Stimulated activated CD8-positive, alpha-beta memory T cell treated with anti-CD3 and anti-CD28 coated beads, Interleukin-12 subunit alpha, Interleukin-12 subunit beta, amount 100 ng/mL, for 4 hours (primary cell): ENCODE results near the gene EPHX1.
A peak's percentile ranks its signal among the peaks of the same experiment; 100 is the strongest.
"Not testable (repeated sequence)": the region's sequence is repeated elsewhere in the genome, so short reads cannot be mapped to it uniquely, and the experiment has no call there.

Source experiments
- DNase-seq: peaks from one replicate; pipeline ENCODE4 v3.0.0-alpha.2; 2020; ENCODE audit warnings: low read depth

Gene EPHX1

GRCh38 chr1:225809842-225810578 lies at the start of gene EPHX1:
TSS of gene EPHX1 (plus strand) at chr1:225810124. CDS start at chr1:225828730, 18,606 bp downstream.
- DNase-seq, result peak; percentile 50

- no peak for DNase-seq
Observed at GRCh38 chr1:225760531-225760930, 49.4 kb upstream of the EPHX1 start.

GRCh38 chr1:225761395-225761794 lies 48.5 kb upstream of the EPHX1 start:
- not testable (repeated sequence) for DNase-seq

DNA sequence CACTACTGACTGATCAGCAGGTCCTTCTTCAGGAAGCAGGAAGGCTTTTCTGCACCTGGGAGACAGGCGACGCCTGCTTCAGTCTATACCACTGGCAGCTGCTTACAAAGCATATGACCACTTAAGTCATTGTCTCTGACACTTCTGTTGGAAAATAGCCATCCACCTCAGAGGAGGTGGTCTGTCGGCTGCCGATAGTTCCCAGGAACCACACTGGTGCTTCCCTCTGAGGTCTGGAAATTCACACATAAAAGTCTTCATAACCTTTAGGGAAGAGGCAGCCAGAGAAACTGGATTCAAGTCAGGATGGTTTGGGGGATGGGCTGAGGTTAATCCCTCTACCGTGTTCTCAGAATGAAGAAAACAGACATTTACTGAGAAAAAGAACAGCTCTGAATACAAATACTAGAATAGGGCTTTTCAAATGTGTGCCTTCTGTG lies 47.9 kb upstream of the EPHX1 start:
- no peak for DNase-seq

DNA sequence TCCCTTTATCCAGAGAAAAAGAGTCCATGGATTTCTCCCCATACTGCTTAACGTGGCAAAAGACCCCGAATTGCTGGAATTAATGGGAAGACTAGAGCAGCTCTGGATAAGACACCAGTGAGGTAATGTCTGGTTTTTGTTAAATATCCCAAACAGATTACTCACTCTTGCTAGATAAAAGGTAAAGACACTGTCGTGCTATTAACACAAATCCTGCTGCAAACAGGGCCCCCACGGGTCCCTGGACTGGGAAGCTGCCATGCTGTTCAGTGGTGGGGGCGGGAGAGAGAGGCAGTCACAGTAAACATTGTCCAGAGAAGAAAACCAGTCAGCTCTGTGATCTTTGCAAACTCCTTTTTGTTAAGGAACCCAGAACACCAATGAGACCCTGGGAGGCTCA lies 47.5 kb upstream of the EPHX1 start:
- DNase-seq, result no peak

DNA sequence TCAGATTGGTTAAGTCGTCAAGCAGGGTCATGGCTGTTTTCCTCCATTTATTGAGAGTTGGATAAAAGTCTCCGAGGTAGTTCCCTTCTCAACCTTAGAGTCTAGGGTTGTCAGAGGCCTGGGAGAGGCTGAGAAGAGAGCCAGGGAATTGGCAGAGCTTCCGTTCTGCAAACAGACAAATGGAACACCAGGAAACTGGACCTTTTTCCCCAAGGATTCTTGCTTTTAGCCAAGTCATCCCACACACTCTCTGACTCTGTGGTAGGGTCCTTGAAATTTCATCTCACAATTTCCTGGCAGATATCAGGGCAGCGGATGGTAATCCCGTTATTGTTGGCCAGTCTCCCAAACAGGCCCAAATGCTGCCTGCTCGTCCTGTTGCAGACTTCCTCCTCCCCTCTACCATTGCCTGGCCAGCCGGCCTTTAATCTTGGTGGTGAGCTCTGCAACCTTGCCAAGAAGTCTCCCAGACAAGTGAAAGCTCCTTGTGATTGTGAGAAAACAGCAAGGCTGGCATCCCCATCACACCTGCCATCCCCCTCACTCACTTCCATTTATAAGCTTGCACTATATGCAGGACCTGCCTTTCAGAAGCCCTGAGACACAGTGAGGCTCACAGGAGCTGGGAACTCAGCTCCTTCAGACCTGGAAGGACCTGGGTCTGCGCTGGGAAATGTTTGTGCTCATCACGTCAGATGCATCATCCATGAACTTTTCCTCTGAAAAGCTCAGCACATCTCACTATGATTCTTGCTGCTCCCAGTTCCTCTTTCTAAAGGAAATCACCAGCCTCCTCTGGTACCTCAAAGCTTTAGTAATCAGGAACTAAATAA lies 46.0 kb upstream of the EPHX1 start:
- no peak for DNase-seq

- no peak for DNase-seq
Observed at GRCh38 chr1:225765982-225766674, 43.8 kb upstream of the EPHX1 start.

DNA sequence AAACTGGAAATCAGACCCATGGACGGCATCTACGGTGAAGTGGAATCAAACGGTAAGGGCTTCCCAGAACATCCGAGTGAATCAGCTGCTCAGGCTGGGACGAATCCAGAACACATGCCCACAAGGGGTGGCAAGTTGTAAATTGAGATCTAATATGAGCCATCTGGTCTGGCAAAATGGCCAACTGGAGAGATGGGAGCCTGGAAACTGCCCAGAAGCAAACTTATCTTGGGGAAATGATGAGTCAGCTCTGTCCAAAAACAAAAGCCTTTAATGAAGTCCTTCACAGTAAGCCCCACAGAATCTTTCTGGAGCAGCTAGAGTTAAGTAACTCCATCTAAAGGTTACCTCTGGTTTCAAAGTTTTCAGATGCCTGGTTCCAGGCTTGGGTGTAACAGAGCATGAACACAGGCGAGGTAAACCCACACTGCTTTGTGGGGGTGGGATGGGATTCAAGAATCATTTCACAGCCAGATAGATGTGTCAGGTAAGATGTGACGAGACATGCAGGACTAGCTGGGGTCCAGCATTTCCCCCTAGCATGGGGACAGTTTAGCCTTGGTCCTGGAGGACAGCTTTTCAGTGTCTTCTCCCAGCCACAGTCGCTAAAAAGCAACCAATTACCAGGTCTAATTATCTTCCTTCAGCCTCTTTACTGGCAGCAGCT lies 42.8 kb upstream of the EPHX1 start:
- DNase-seq, result no peak

- DNase-seq, result no peak
Observed at GRCh38 chr1:225767634-225768540, 42.0 kb upstream of the EPHX1 start.

- DNase-seq, result no peak
Observed at GRCh38 chr1:225768662-225769426, 41.1 kb upstream of the EPHX1 start.

DNA sequence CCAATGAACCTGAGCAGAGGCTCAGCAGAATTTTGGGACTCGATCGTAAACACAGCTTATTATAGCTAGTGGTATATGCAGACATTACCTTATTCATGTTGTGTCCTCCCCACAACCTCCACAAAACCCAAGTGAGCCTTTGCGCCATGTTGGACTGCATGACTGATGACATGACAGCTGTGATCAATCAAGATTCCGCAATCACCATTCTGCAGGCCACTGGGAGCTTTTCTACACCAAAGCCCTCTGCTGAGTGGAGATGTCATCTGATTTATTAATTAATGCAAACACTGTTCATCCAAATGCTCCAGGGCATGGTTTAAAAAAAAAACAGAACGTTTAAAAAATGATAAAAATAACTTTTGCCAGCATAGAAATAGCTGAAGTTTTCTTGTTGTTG lies 40.2 kb upstream of the EPHX1 start:
- no peak for DNase-seq

DNA sequence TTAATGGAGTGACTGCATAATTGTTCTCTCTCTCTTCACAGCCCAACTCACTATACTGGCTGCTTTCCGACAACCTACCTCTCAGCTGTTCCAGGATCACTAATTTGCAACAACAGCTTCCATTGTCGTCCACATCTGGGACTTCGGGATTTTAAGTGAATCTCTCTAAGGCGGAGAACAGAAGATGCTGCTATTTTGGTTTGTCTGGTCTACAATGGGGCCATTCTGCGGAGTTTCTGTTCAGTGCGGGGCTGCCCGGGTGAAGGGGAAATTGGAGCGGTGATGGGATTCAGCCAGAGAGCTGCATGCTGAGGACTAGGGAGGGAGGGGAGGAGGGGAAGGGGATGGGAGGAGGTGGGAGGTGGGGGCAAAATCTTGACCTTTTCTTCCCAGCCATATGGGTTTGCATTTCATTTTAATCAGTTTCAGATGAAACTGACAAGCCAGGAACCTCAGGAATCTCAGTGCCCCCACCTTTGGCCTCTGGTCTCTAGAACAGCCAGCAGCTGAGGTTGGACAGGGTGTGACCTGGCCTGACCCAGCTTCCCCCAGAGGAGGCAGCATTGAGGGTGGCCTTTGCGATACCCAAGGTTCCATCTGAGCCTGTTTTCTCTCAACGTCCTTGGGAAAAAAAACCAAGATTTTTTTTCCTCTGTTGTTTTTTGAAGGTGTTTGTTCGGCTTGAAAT lies 39.2 kb upstream of the EPHX1 start:
- no peak for DNase-seq

DNA sequence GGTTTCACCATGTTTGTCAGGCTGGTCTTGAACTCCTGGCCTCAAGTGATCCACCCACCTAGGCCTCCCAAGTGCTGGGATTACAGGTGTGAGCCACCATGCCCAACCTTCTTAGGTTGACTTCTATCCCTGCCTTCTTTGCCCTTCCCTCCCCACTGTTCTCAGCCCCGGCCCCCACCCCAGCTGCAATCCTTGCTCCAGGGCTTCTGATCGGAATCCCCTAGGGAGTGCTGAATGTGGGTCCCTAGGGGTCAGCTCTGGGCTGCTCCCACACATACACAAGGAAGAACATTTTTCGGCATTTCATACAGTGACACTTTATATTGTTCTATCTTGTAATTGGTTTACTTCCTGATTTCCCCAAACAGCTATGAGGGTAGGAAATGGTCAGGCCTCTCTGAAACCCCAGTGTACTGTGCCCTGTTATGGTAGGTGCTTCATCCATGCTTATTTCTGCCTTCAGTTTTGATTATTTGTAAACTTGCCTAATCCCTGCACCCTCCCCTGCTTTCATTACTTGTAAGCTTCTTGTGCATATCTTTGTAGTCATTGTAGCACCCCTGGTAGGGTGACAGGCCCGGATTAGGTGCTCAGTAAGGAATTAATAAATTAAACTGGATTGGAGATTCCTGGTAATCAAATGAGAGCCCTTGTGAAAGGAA lies 38.1 kb upstream of the EPHX1 start:
- no peak for DNase-seq

DNA sequence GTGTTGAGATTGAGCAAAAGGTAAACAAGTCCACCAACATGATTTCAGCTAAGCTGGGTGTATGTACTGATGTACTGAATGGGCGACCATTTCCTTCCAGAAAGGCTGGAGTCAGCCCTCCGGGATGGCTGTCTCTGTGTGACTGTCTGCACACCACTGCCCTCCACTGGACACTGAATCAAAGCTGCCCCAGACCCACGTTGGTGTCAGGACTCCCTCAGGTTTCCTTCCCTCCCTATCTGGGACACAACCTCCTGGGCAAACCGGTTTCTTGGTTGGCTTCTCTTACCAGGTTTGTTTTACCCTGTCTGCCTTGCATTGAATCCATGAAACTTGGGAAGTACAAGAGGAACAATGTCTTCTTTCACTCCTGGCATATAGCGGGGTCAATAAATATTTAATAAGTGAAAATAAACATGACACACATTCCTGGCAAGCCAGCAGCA lies 37.6 kb upstream of the EPHX1 start:
- DNase-seq, result no peak

GRCh38 chr1:225772848-225773247 lies 37.1 kb upstream of the EPHX1 start:
- no peak for DNase-seq

DNA sequence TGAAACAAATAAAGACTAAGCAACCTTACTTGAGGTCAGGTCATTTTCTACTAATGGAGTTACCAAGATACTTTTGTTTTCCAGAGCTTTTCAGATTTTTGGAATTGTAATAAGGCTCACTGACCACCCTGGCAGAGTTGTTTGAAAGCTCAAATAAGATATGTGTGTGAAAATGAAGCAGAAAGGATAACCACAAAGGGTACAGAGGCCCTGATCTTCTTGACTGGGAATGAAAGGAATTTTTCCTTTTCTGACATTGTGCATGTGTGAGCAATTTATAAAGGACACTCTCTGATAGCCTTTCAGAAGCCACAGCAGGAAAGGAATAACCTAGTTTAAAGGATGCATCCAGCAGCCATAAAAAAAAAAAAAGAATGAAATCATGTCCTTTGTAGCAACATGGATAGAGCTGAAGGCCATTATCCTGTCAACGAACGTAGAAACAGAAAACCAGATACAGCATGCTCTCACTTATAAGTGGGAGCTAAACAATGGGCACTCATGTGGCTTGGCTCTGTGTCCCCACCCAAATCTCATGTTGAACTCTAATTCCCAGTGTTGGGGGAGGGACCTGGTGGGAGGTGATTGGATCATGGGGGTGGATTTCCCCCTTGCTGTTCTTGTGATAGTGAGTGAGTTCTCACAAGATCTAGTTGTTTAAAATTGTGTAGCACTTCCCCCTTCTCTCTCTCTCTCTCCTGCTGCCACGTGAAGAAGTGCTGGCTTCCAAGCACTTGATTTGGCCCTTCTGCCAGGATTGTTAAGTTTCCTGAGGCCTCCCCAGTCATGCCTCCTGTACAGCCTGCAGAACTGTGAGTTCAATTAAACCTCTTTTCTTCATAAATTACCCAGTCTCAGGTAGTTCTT lies 35.4 kb upstream of the EPHX1 start:
- DNase-seq, result no peak

GRCh38 chr1:225776294-225776693 lies 33.6 kb upstream of the EPHX1 start:
- DNase-seq, result no peak

DNA sequence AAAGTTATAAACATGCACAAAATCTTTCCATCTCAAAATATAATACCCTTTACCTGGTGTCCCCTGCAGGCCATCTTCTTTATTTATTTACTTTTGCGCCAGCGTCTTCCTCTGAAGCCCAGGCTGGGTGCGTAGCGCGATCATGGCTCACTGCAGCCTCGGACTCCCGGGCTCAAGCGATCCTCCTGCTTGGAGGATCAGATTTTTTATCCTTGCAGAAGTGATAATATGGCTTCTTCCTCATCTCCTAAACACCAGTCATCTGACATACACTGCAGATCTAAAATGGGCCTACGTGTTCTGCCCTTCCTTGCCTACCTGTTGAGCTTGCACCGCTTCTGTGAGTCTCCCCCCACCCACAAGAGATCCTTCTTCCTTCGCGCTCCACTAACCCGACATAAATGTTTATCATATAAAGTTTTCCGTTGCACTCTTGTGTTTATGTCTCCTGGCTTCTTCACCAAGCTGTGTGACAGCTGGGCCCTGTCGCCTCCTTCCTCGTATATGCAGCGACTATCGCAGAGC lies 32.8 kb upstream of the EPHX1 start:
- peak; percentile 1 for DNase-seq
